H9 (cell line): Measurements from ENCODE around the gene INPP5A. TPM values are rescaled to one million over a fixed set of nuclear protein-coding genes. Genes with fewer than 3 reads are reported as not detected.

Experiments used
- DNase-seq: peaks from one replicate; pipeline ENCODE4 v3.0.0-alpha.2; 2017
- H2AFZ ChIP-seq: one replicate; pipeline ENCODE4 v1.6.1; 2013; ENCODE audit warnings: mild to moderate bottlenecking, low read length, control low read depth, moderate library complexity
- H2AK5ac ChIP-seq: 2 replicates; pipeline ENCODE4 v1.6.1; 2013; ENCODE audit warnings: low read length, control low read depth, mixed read lengths; ENCODE audit not compliant: insufficient read length
- H2BK120ac ChIP-seq: one replicate; pipeline ENCODE4 v1.6.1; 2013; ENCODE audit warnings: low read depth, mild to moderate bottlenecking, low read length, control low read depth, inconsistent platforms; ENCODE audit not compliant: poor library complexity, severe bottlenecking
- H2BK12ac ChIP-seq: 2 replicates; pipeline ENCODE4 v1.6.1; 2013; ENCODE audit warnings: low read length, control low read depth, mixed read lengths, low read depth; ENCODE audit not compliant: insufficient read length
- H2BK15ac ChIP-seq: 2 replicates; pipeline ENCODE4 v1.6.1; 2013; ENCODE audit warnings: low read depth, low read length, control low read depth
- H2BK20ac ChIP-seq: one replicate; pipeline ENCODE4 v1.6.1; 2013; ENCODE audit warnings: low read depth, mild to moderate bottlenecking, low read length, control low read depth, inconsistent platforms; ENCODE audit not compliant: poor library complexity, severe bottlenecking
- H2BK5ac ChIP-seq: 2 replicates; pipeline ENCODE4 v1.6.1; 2013; ENCODE audit warnings: low read length, control low read depth, mixed read lengths; ENCODE audit not compliant: insufficient read length
- H3K14ac ChIP-seq: 2 replicates; pipeline ENCODE4 v1.6.1; 2013; ENCODE audit warnings: low read length, control low read depth; ENCODE audit not compliant: insufficient read depth
- H3K18ac ChIP-seq: 2 replicates; pipeline ENCODE4 v1.6.1; 2013; ENCODE audit warnings: low read depth, mild to moderate bottlenecking, mixed read lengths, low read length, control low read depth; ENCODE audit not compliant: insufficient read length
- H3K23ac ChIP-seq: 2 replicates; pipeline ENCODE4 v1.6.1; 2013; ENCODE audit warnings: low read length, control low read depth, mixed read lengths, low read depth; ENCODE audit not compliant: insufficient read length
- H3K23me2 ChIP-seq: 2 replicates; pipeline ENCODE4 v1.6.1; 2013; ENCODE audit warnings: low read depth, mild to moderate bottlenecking, mixed read lengths, low read length, control low read depth; ENCODE audit not compliant: insufficient read length, poor library complexity, severe bottlenecking
- H3K27ac ChIP-seq: 2 replicates; pipeline ENCODE4 v1.5.1; 2013; ENCODE audit warnings: low read length, control low read depth, mixed read lengths, low read depth; ENCODE audit not compliant: insufficient read length
- H3K27me3 ChIP-seq: 2 replicates; pipeline ENCODE4 v1.6.1; 2013; ENCODE audit warnings: low read length, control low read depth, inconsistent platforms; ENCODE audit not compliant: insufficient read depth
- H3K4ac ChIP-seq: 2 replicates; pipeline ENCODE4 v1.6.1; 2013; ENCODE audit warnings: low read depth, mild to moderate bottlenecking, control low read depth, inconsistent platforms, low read length, moderate library complexity
- H3K4me1 ChIP-seq: 2 replicates; pipeline ENCODE4 v1.6.1; 2013; ENCODE audit warnings: low read length, control low read depth, inconsistent platforms; ENCODE audit not compliant: insufficient read depth
- H3K4me2 ChIP-seq: 2 replicates; pipeline ENCODE4 v1.6.1; 2013; ENCODE audit warnings: low read length, control low read depth, mixed read lengths; ENCODE audit not compliant: insufficient read length, insufficient read depth
- H3K56ac ChIP-seq: 2 replicates; pipeline ENCODE4 v1.6.1; 2013; ENCODE audit warnings: low read depth, mild to moderate bottlenecking, mixed read lengths, low read length, control low read depth; ENCODE audit not compliant: insufficient read length
- H3K79me1 ChIP-seq: 2 replicates; pipeline ENCODE4 v1.6.1; 2013; ENCODE audit warnings: low read depth, mild to moderate bottlenecking, moderate library complexity, low read length, control low read depth, inconsistent platforms; ENCODE audit not compliant: insufficient read depth, poor library complexity, severe bottlenecking
- H3K79me2 ChIP-seq: 2 replicates; pipeline ENCODE4 v1.6.1; 2013; ENCODE audit warnings: low read length, control low read depth, inconsistent platforms; ENCODE audit not compliant: insufficient read depth
- H3K9ac ChIP-seq: 2 replicates; pipeline ENCODE4 v1.6.1; 2013; ENCODE audit warnings: low read length, control low read depth, mixed read lengths; ENCODE audit not compliant: insufficient read length; ENCODE audit errors: extremely low read depth
- H3K9me3 ChIP-seq: one replicate; pipeline ENCODE4 v1.6.1; 2013; ENCODE audit warnings: low read depth, low read length, inconsistent platforms; ENCODE audit not compliant: control insufficient read depth
- H3T11ph ChIP-seq: one replicate; pipeline ENCODE4 v1.6.1; 2013; ENCODE audit warnings: mild to moderate bottlenecking, low read length, control low read depth, inconsistent platforms
- H4K20me1 ChIP-seq: one replicate; pipeline ENCODE4 v1.6.1; 2013; ENCODE audit not compliant: control insufficient read depth, insufficient read length, insufficient read depth
- H4K5ac ChIP-seq: 2 replicates; pipeline ENCODE4 v1.6.1; 2013; ENCODE audit warnings: low read depth, mild to moderate bottlenecking, mixed read lengths, low read length, control low read depth; ENCODE audit not compliant: insufficient read length
- H4K8ac ChIP-seq: replicated peaks from 2 replicates; pipeline ENCODE4 v1.6.1; 2013; ENCODE audit warnings: low read length, control low read depth, mixed read lengths, low read depth; ENCODE audit not compliant: insufficient read length
- H4K91ac ChIP-seq: 2 replicates; pipeline ENCODE4 v1.6.1; 2013; ENCODE audit warnings: low read depth, mild to moderate bottlenecking, moderate library complexity, mixed read lengths, low read length, control low read depth; ENCODE audit not compliant: insufficient read length
- H3K27ac Mint-ChIP-seq, 3 experiments: 2 replicates in 2 of 3; 3 replicates in 1 of 3; pipeline ENCODE4 v1.8.0; 2020 to 2021; ENCODE audit warnings: mixed read lengths in 3 of 3, mild to moderate bottlenecking in 1 of 3, moderate library complexity in 1 of 3
- H3K27me3 Mint-ChIP-seq: 2 replicates; pipeline ENCODE4 v1.8.0; 2021; ENCODE audit warnings: low read depth, mild to moderate bottlenecking, moderate library complexity, mixed read lengths
- H3K36me3 Mint-ChIP-seq, 3 experiments: 2 replicates in 2 of 3; 3 replicates in 1 of 3; pipeline ENCODE4 v1.8.0; 2020 to 2021; ENCODE audit warnings: low read depth in 3 of 3, mixed read lengths in 3 of 3; ENCODE audit not compliant: insufficient read depth in 1 of 3
- H3K4me1 Mint-ChIP-seq, 2 experiments: 2 replicates each; pipeline ENCODE4 v1.8.0; 2020; ENCODE audit warnings: mixed read lengths in 2 of 2
- H3K4me3 Mint-ChIP-seq, 2 experiments: 2 replicates in 1 of 2; 3 replicates in 1 of 2; pipeline ENCODE4 v1.8.0; 2020 to 2021; ENCODE audit warnings: mild to moderate bottlenecking in 2 of 2, mixed read lengths in 2 of 2, moderate library complexity in 1 of 2
- H3K9me3 Mint-ChIP-seq, 2 experiments: 2 replicates in 1 of 2; 3 replicates in 1 of 2; pipeline ENCODE4 v1.8.0; 2020; ENCODE audit warnings: mild to moderate bottlenecking in 2 of 2, mixed read lengths in 2 of 2, moderate library complexity in 1 of 2
- WGBS: extraction: QIAGEN DNeasy Blood & Tissue Kit; methylation state at CpG from one replicate; pipeline ENCODE4 v1.1.7; 2013; ENCODE audit warnings: missing lambda C conversion rate, low lambda C conversion rate, mixed read lengths; ENCODE audit not compliant: insufficient read length; ENCODE audit errors: extremely low coverage; 5-methylcytosine and 5-hydroxymethylcytosine counted together
- total RNA-seq: library from RNA; stranded (reverse); gene quantifications from 2 replicates; pipeline ENCODE4 v1.2.1, GENCODE V29; 2021
- TF ChIP-seq, protein P1 (sequence below): fragments of 200-600 bp; sonication (generic); conservative IDR thresholded peaks from 3 replicates; pipeline ENCODE4 v1.8.0; 2021; ENCODE audit warnings: antibody characterized with exemption, mild to moderate bottlenecking

INPP5A gene
- total RNA-seq, 1 experiment from 2014 or later: 17.7 TPM

DNA sequence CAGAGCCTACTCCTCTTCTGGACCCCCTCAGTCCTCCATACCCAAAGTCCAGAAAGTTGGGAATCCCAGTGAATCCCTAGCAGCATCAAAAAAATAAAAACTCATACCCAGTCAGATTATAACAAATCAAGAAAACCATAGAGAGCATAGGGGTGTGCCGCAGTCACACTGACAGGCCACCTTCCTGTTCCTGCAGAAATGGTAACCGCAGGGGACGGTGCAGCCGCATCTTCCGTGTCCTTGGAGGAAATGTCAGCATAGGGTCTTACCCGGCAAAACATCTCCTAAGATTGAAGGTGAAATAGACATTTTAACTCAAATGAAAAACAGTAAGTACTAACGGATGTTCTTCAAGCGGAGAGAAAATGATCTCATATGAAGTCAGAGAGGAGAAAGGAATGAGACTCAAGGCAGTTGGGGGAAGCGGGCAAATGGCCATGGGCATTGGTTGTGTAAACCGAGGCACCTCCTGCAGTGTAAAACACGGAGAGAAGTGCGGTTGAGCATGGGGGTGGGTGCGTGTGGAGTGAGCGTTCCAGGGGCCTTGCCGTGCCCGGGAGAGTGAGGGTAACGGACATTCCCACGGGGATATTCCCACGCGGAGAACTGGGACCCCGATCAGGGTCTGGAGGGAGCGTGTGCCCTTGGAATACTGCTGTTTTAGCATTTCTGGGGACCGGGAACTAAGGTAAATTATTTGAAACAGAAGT is 137.6 kb downstream of the INPP5A start:
- Histone ChIP-seq H2BK20ac (no peak overlapping the region), H2BK12ac (no peak overlapping the region), H2BK5ac (no peak overlapping the region), H3K56ac (no peak overlapping the region), H2BK15ac (no peak overlapping the region), H3K4ac (no peak overlapping the region), H3K27me3 (no peaks in the 10 kb centered on the region), H4K20me1 (no peaks in the 10 kb centered on the region), H3K79me2 (no peaks in the 10 kb centered on the region), H3K27ac (no peak overlapping the region), H3T11ph (no peak overlapping the region), H3K18ac (no peak overlapping the region), H3K23me2 (no peaks in the 10 kb centered on the region), H2AK5ac (no peak overlapping the region), H2AFZ (no peak overlapping the region), H3K79me1 (no peaks in the 10 kb centered on the region), H3K9me3 (no peaks in the 10 kb centered on the region), H3K23ac (no peak overlapping the region), H4K8ac (no peak overlapping the region), H3K4me1 (no peaks in the 10 kb centered on the region), H4K5ac (no peak overlapping the region), H3K4me2 (no peak overlapping the region), H4K91ac (no peak overlapping the region), H2BK120ac (no peak overlapping the region), H3K14ac (no peak overlapping the region), H3K9ac (no peak overlapping the region)
- WGBS: no CpG with 5 or more reads among the region's 23 CpGs
- peaks cover 3 to 6% of the 10 kb centered on the region in 2 experiments; a peak in 2 of 4 replicates for H3K4me1 Mint-ChIP-seq
- H3K27ac Mint-ChIP-seq: no peak overlapping the region
- H3K9me3 Mint-ChIP-seq: peaks cover 5 to 15% of the 10 kb centered on the region in 2 experiments; a peak in 2 of 5 replicates
- H3K36me3 Mint-ChIP-seq: peaks cover 0 to 15% (median 7%) of the 10 kb centered on the region in 3 experiments; a peak in 5 of 7 replicates
- DNase-seq: peak; percentile 8
- TF ChIP-seq, protein P1, sequence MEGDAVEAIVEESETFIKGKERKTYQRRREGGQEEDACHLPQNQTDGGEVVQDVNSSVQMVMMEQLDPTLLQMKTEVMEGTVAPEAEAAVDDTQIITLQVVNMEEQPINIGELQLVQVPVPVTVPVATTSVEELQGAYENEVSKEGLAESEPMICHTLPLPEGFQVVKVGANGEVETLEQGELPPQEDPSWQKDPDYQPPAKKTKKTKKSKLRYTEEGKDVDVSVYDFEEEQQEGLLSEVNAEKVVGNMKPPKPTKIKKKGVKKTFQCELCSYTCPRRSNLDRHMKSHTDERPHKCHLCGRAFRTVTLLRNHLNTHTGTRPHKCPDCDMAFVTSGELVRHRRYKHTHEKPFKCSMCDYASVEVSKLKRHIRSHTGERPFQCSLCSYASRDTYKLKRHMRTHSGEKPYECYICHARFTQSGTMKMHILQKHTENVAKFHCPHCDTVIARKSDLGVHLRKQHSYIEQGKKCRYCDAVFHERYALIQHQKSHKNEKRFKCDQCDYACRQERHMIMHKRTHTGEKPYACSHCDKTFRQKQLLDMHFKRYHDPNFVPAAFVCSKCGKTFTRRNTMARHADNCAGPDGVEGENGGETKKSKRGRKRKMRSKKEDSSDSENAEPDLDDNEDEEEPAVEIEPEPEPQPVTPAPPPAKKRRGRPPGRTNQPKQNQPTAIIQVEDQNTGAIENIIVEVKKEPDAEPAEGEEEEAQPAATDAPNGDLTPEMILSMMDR: no peak
- no peak overlapping the region for H3K4me3 Mint-ChIP-seq
- no peaks in the 10 kb centered on the region; the same call in none of the 2 replicates for H3K27me3 Mint-ChIP-seq
